Testis (tissue), 3 donors: ENCODE measurements around the gene ATP13A3. TPM values are rescaled to one million over a fixed set of nuclear protein-coding genes. Genes with fewer than 3 reads are reported as not detected.

Source experiments
- DNase-seq: peaks from one replicate; pipeline ENCODE4 v3.0.0-alpha.2; 2019
- H3K27ac ChIP-seq, 2 donors: fragments of 200-600 bp; sonication (generic); one replicate each; pipeline ENCODE4 v1.5.1; 2019
- H3K27me3 ChIP-seq: fragments of 200-600 bp; sonication (generic); one replicate; pipeline ENCODE4 v1.5.1; 2019
- H3K36me3 ChIP-seq: fragments of 200-600 bp; sonication (generic); one replicate; pipeline ENCODE4 v1.5.1; 2017; ENCODE audit warnings: low read depth; ENCODE audit errors: missing control alignments
- H3K4me1 ChIP-seq: fragments of 200-600 bp; sonication (generic); one replicate; pipeline ENCODE4 v1.5.1; 2019
- H3K4me3 ChIP-seq, 2 donors: fragments of 200-600 bp; sonication (generic); one replicate each; pipeline ENCODE4 v1.5.1; 2017 to 2019
- H3K9me3 ChIP-seq: fragments of 200-600 bp; sonication (generic); one replicate; pipeline ENCODE4 v1.5.1; 2017
- CTCF ChIP-seq, 3 experiments: fragments of 450-650 bp in 2 of 3; fragments of 200-600 bp in 1 of 3; sonication (generic) in 1 of 3; IDR thresholded peaks; one replicate each; pipeline ENCODE4 v1.5.1; 2016 to 2019; ENCODE audit warnings: antibody characterized with exemption in 3 of 3, mild to moderate bottlenecking in 2 of 3, moderate library complexity in 1 of 3
- POLR2A ChIP-seq: fragments of 450-650 bp; IDR thresholded peaks from one replicate; pipeline ENCODE4 v1.6.1; 2017; ENCODE audit warnings: antibody characterized with exemption, mild to moderate bottlenecking, moderate library complexity
- WGBS, 2 donors: methylation state at CpG; one replicate each; pipeline ENCODE4 v1.1.5; 2018; 5-methylcytosine and 5-hydroxymethylcytosine counted together
- intact Hi-C: fragments of 100-400 bp; cut with DNase I; formaldehyde crosslinking; loops from one replicate; pipeline ENCODE4 v1.15.1; 2023; ENCODE audit warnings: low total_unique reads
- polyA plus RNA-seq: library from polyadenylated mRNA; stranded (reverse); fragments of 350-450 nt; fragmentation: Illumina TruSeq; extraction: RNeasy Lipid Tissue Mini Kit (QIAGEN cat#74804); gene quantifications from one replicate; pipeline ENCODE4 v1.2.3, GENCODE V29; 2014; ENCODE audit warnings: low read depth, low replicate concordance; ENCODE audit not compliant: insufficient read depth
- total RNA-seq, 2 donors: library from RNA; depleted of rRNA; stranded (reverse); fragments of >200 nt; gene quantifications; one replicate each; pipeline ENCODE4 v1.2.3, GENCODE V29; 2016

The ATP13A3 gene
- total and polyA plus RNA-seq, 3 donors from 2014 or later = 26.6 to 62.3 (median 51.8) TPM

- 58 to 73% methylated on average over 3 of the region's 3 CpGs for WGBS, 2 donors
- Histone ChIP-seq H3K9me3 (no peaks in the 10 kb centered on the region), H3K4me3 (no peak overlapping the region), H3K27me3 (no peaks in the 10 kb centered on the region), H3K36me3 (no peaks in the 10 kb centered on the region), H3K4me1 (no peaks in the 10 kb centered on the region), H3K27ac (no peak overlapping the region)
- DNase-seq = no peak
- TF ChIP-seq CTCF (IDR thresholded peaks at IDR 0.05) (no peak), POLR2A (no peak)
- intact Hi-C loops = no loop called here
Observed at GRCh38 chr3:194423317-194423716, 63.5 kb downstream of the ATP13A3 start.

- TF ChIP-seq CTCF (IDR thresholded peaks at IDR 0.05) (no peak), POLR2A (no peak)
- H3K27ac ChIP-seq = no peak overlapping the region
- H3K36me3 ChIP-seq = no peaks in the 10 kb centered on the region
- no peaks in the 10 kb centered on the region for H3K9me3 ChIP-seq
- H3K4me3 ChIP-seq = no peak overlapping the region
- intact Hi-C loops = no loop called here
- DNase-seq = no peak
- H3K4me1 ChIP-seq = no peaks in the 10 kb centered on the region
- no peaks in the 10 kb centered on the region for H3K27me3 ChIP-seq
Observed at GRCh38 chr3:194422188-194422587, 64.6 kb downstream of the ATP13A3 start.

- intact Hi-C loops = no loop called here
- no peak for DNase-seq
Observed at GRCh38 chr3:194418671-194419070, 68.1 kb downstream of the ATP13A3 start.

GRCh38 chr3:194407423-194407822, 79.4 kb downstream of the ATP13A3 start:
- intact Hi-C loops = no loop called here
- Histone ChIP-seq H3K4me3 (no peak overlapping the region), H3K9me3 (no peaks in the 10 kb centered on the region), H3K27me3 (no peaks in the 10 kb centered on the region), H3K4me1 (no peaks in the 10 kb centered on the region), H3K27ac (no peak overlapping the region), H3K36me3 (no peaks in the 10 kb centered on the region)
- TF ChIP-seq CTCF (IDR thresholded peaks at IDR 0.05) = no peak
- no peak for TF ChIP-seq POLR2A
- no peak for DNase-seq
- WGBS, 2 donors = 95% methylated on average over 7 of the region's 7 CpGs

More at GRCh38 chr3:194418671-194419070, 68.1 kb downstream of the ATP13A3 start:
- H3K9me3 ChIP-seq = no peaks in the 10 kb centered on the region
- no peak overlapping the region for H3K27ac ChIP-seq
- no peaks in the 10 kb centered on the region for H3K36me3 ChIP-seq
- no peak overlapping the region for H3K4me3 ChIP-seq
- H3K27me3 ChIP-seq = no peaks in the 10 kb centered on the region
- WGBS, 2 donors = 94 to 95% methylated on average over 2 of the region's 2 CpGs
- no peaks in the 10 kb centered on the region for H3K4me1 ChIP-seq
- TF ChIP-seq POLR2A (no peak), CTCF (IDR thresholded peaks at IDR 0.05) (no peak)

GRCh38 chr3:194405766-194406165, 81.0 kb downstream of the ATP13A3 start:
- Histone ChIP-seq H3K36me3 (no peaks in the 10 kb centered on the region), H3K4me1 (no peaks in the 10 kb centered on the region), H3K9me3 (no peaks in the 10 kb centered on the region), H3K27ac (no peak overlapping the region), H3K27me3 (no peaks in the 10 kb centered on the region), H3K4me3 (no peak overlapping the region)
- WGBS, 2 donors = 81 to 93% methylated on average over 2 of the region's 2 CpGs
- TF ChIP-seq CTCF (IDR thresholded peaks at IDR 0.05) = no peak
- intact Hi-C loops = no loop called here
- DNase-seq = no peak
